Right lobe of liver (tissue), 4 donors: ENCODE results near the gene BEND7.

ENCODE experiments used
- POLR2A ChIP-seq: fragments of 450-650 bp; IDR thresholded peaks from one replicate; pipeline ENCODE4 v1.6.1; 2017; ENCODE audit warnings: antibody characterized with exemption, mild to moderate bottlenecking
- TF ChIP-seq, protein P1 (sequence below), 4 donors: fragments of 200-600 bp in 3 of 4; fragments of 450-650 bp in 1 of 4; IDR thresholded peaks; one replicate each; pipeline versions ENCODE4 v1.5.1 to v1.8.0; 2016 to 2022; ENCODE audit warnings: antibody characterized with exemption in 4 of 4, mild to moderate bottlenecking in 2 of 4
- donor health status: DM: no; HTN: no; CAD: no.
- donor health status: DM: no; HTN: no; CAD: no.
- donor health status: DM: no; HTN: yes; CAD: no.

- TF ChIP-seq, protein P1, sequence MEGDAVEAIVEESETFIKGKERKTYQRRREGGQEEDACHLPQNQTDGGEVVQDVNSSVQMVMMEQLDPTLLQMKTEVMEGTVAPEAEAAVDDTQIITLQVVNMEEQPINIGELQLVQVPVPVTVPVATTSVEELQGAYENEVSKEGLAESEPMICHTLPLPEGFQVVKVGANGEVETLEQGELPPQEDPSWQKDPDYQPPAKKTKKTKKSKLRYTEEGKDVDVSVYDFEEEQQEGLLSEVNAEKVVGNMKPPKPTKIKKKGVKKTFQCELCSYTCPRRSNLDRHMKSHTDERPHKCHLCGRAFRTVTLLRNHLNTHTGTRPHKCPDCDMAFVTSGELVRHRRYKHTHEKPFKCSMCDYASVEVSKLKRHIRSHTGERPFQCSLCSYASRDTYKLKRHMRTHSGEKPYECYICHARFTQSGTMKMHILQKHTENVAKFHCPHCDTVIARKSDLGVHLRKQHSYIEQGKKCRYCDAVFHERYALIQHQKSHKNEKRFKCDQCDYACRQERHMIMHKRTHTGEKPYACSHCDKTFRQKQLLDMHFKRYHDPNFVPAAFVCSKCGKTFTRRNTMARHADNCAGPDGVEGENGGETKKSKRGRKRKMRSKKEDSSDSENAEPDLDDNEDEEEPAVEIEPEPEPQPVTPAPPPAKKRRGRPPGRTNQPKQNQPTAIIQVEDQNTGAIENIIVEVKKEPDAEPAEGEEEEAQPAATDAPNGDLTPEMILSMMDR (IDR thresholded peaks at IDR 0.05), result no peak
- no peak for TF ChIP-seq POLR2A
Observed at GRCh38 chr10:13555884-13556510, 27.2 kb upstream of the BEND7 start.
